ENCODE data around the gene MLLT3. TPM values are rescaled to one million over a fixed set of nuclear protein-coding genes. Genes with fewer than 3 reads are reported as not detected.

Gene MLLT3
- total RNA-seq, 4 donors from 2014 or later = 4.8 to 17.8 (median 12.1) TPM

- ATAC-seq (ENCODE audit: low FRiP score) (no peak), DNase-seq (ENCODE audit: low spot score) (no peak)
- TF ChIP-seq CTCF (IDR thresholded peaks at IDR 0.05) = no peak
Observed at GRCh38 chr9:20441711-20442423, 180.4 kb downstream of the MLLT3 start.

- TF ChIP-seq CTCF (IDR thresholded peaks at IDR 0.05) = no peak
- no peak for ATAC-seq (ENCODE audit: low FRiP score)
Observed at GRCh38 chr9:20441166-20441565, 181.1 kb downstream of the MLLT3 start.

GRCh38 chr9:20437476-20437875 lies 184.8 kb downstream of the MLLT3 start:
- no peak for TF ChIP-seq CTCF (IDR thresholded peaks at IDR 0.05)
- DNase-seq (ENCODE audit: low spot score) (no peak), ATAC-seq (ENCODE audit: low FRiP score) (no peak)

More at GRCh38 chr9:20441166-20441565, 181.1 kb downstream of the MLLT3 start:
- DNase-seq (ENCODE audit: low spot score) = no peak

- TF ChIP-seq CTCF (IDR thresholded peaks at IDR 0.05) = no peak
- ATAC-seq (ENCODE audit: low FRiP score) (no peak), DNase-seq (ENCODE audit: low spot score) (no peak)
Observed at GRCh38 chr9:20436476-20437195, 185.7 kb downstream of the MLLT3 start.

- DNase-seq (ENCODE audit: low spot score) (no peak), ATAC-seq (ENCODE audit: low FRiP score) (no peak)
- TF ChIP-seq CTCF (IDR thresholded peaks at IDR 0.05) = no peak
Observed at GRCh38 chr9:20428976-20429375, 193.3 kb downstream of the MLLT3 start.

GRCh38 chr9:20427359-20427758 lies 194.9 kb downstream of the MLLT3 start:
- TF ChIP-seq CTCF (IDR thresholded peaks at IDR 0.05) = no peak
- DNase-seq (ENCODE audit: low spot score) = no peak
- ATAC-seq (ENCODE audit: low FRiP score) = no peak

GRCh38 chr9:20426019-20426418 lies 196.3 kb downstream of the MLLT3 start:
- no peak for ATAC-seq (ENCODE audit: low FRiP score)
- TF ChIP-seq CTCF (IDR thresholded peaks at IDR 0.05) = no peak
- no peak for DNase-seq (ENCODE audit: low spot score)
